ENCODE results near the gene TEX35. TPM values are rescaled to one million over a fixed set of nuclear protein-coding genes. Genes with fewer than 3 reads are reported as not detected.

Gene TEX35
- total RNA-seq, 1 donor from 2014 or later, result not detected

- no peaks in the 10 kb centered on the region for H3K27me3 Mint-ChIP-seq (ENCODE audit: low read depth)
- no peaks in the 10 kb centered on the region for H3K9me3 Mint-ChIP-seq
- no peaks in the 10 kb centered on the region for H3K4me1 Mint-ChIP-seq
- no peak for TF ChIP-seq CTCF (conservative IDR thresholded peaks at IDR 0.05)
- DNase-seq (ENCODE audit: low read depth, low spot score), result no peak
- H3K4me3 Mint-ChIP-seq, result no peak overlapping the region
- no peak overlapping the region for H3K27ac Mint-ChIP-seq (ENCODE audit: unreplicated experiment)
- H3K36me3 Mint-ChIP-seq (ENCODE audit: low read depth), result no peaks in the 10 kb centered on the region
Measured at GRCh38 chr1:178509414-178510007, 3.4 kb upstream of the TEX35 start.

DNA sequence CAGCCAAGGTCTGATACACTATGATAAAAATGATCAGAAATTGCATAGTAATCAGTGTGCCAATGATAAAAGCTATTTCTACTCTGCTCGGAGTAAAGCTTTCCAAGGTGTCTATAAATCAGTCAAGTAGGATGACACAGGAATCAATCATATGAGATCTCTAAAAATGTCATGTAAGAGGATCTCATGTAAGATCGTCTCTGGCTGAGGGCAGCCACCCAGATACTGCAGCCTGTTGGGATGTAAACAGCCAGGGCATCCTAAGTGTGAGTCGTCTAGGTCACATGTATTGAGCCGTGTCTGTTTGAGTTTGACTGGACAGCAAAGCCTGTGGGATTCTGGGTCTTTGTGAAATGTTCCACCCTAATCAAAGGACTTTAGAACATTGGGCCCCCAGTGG is 2.8 kb upstream of the TEX35 start:
- Mint-ChIP-seq H3K4me3 (no peak overlapping the region), H3K27ac (ENCODE audit: unreplicated experiment) (no peak overlapping the region), H3K9me3 (no peaks in the 10 kb centered on the region), H3K36me3 (ENCODE audit: low read depth) (no peaks in the 10 kb centered on the region), H3K27me3 (ENCODE audit: low read depth) (no peaks in the 10 kb centered on the region), H3K4me1 (no peaks in the 10 kb centered on the region)
- no peak for TF ChIP-seq CTCF (conservative IDR thresholded peaks at IDR 0.05)
- DNase-seq (ENCODE audit: low read depth, low spot score), result no peak

DNA sequence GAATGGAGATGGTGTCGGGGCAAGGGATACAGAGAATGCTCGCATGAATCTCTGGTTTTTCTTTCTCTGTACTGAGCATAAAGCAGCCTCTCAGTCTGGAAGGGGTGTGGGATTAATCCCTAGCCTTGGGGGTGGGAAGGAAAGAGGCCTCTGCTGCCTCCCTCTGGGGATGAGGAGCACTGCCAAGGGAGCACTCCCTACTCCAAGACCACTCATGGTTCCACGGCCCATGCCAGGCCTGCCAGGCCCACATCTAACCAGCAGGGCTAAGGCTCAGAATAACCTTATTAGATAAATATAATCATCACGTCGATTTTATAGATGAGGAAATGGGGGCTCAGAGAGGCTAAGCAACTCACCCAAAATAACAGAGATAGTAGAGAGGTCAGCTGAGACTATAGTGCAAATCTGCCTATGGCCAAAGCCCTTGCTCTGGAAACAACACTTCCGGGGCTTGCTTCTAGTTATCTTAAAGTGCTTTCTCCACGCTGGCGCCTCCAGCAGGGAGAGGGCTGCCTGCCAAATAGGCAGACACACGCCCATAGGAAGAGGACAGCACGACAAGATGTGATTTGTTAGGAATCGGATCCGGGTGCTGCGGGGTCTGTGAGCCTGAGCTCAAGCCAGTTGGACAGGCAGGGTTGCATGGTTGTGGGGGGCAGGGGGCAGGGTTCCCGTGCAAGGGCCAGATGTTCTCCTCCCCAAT is 522 bp downstream of the TEX35 start:
- no peaks in the 10 kb centered on the region for H3K4me1 Mint-ChIP-seq
- no peak for DNase-seq (ENCODE audit: low read depth, low spot score)
- H3K27ac Mint-ChIP-seq (ENCODE audit: unreplicated experiment), result peak overlapping the region; percentile 19

DNA sequence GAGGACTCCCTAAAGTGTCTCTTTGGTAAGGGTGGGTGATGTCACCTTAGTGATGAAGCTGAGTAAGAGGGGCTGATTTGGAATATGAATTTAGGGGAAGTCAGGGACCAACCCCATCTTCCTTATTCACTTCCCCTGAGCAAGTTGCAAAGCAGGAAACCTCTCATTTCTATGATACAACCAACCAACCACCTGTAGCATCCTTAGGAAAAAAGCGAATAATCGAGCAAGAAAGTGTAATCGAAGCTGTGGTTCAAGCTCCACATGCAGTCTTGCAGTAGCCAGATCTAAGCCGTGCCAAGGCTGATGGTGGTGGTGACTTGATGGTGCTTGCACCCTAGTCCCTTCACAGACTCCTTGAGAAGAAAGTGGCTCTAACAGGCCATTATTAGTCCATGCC is 3.2 kb downstream of the TEX35 start:
- Mint-ChIP-seq H3K4me1 (no peaks in the 10 kb centered on the region), H3K27ac (ENCODE audit: unreplicated experiment) (no peak overlapping the region), H3K4me3 (no peak overlapping the region), H3K27me3 (ENCODE audit: low read depth) (no peaks in the 10 kb centered on the region), H3K36me3 (ENCODE audit: low read depth) (no peaks in the 10 kb centered on the region), H3K9me3 (no peaks in the 10 kb centered on the region)
- no peak for TF ChIP-seq CTCF (conservative IDR thresholded peaks at IDR 0.05)
- DNase-seq (ENCODE audit: low read depth, low spot score), result no peak

More for the DNA sequence above, 522 bp downstream of the TEX35 start:
- H3K36me3 Mint-ChIP-seq (ENCODE audit: low read depth), result no peaks in the 10 kb centered on the region
- no peaks in the 10 kb centered on the region for H3K9me3 Mint-ChIP-seq
- H3K4me3 Mint-ChIP-seq, result no peak overlapping the region
- no peaks in the 10 kb centered on the region for H3K27me3 Mint-ChIP-seq (ENCODE audit: low read depth)
- TF ChIP-seq CTCF (conservative IDR thresholded peaks at IDR 0.05), result no peak

GRCh38 chr1:178518894-178519293 is 6.0 kb downstream of the TEX35 start:
- H3K9me3 Mint-ChIP-seq, result no peaks in the 10 kb centered on the region

More at GRCh38 chr1:178518894-178519293, 6.0 kb downstream of the TEX35 start:
- Mint-ChIP-seq H3K36me3 (ENCODE audit: low read depth) (no peaks in the 10 kb centered on the region), H3K4me1 (no peaks in the 10 kb centered on the region), H3K4me3 (no peak overlapping the region), H3K27ac (ENCODE audit: unreplicated experiment) (no peak overlapping the region), H3K27me3 (ENCODE audit: low read depth) (no peaks in the 10 kb centered on the region)
- no peak for TF ChIP-seq CTCF (conservative IDR thresholded peaks at IDR 0.05)
- no peak for DNase-seq (ENCODE audit: low read depth, low spot score)

All from neural crest cell (in vitro differentiated cells).